HUES48 (cell line): ENCODE measurements around the gene MIEN1.
A peak's percentile ranks its signal among the peaks of the same experiment; 100 is the strongest.
"Not testable (repeated sequence)": the region's sequence is repeated elsewhere in the genome, so short reads cannot be mapped to it uniquely, and the experiment has no call there.

Experiments used
- H3K27ac ChIP-seq: one replicate; pipeline ENCODE4 v1.7.0; 2013; ENCODE audit warnings: low read depth, low read length, inconsistent platforms
- H3K27me3 ChIP-seq: 2 replicates; pipeline ENCODE4 v1.6.1; 2013; ENCODE audit warnings: mild to moderate bottlenecking, low read length; ENCODE audit not compliant: control insufficient read depth, insufficient read depth
- H3K36me3 ChIP-seq: 2 replicates; pipeline ENCODE4 v1.6.1; 2013; ENCODE audit warnings: low read length; ENCODE audit not compliant: control insufficient read depth, insufficient read depth
- H3K4me1 ChIP-seq: 2 replicates; pipeline ENCODE4 v1.6.1; 2013; ENCODE audit warnings: mild to moderate bottlenecking, low read length; ENCODE audit not compliant: control insufficient read depth, insufficient read depth
- H3K4me3 ChIP-seq: 2 replicates; pipeline ENCODE4 v1.5.1; 2013; ENCODE audit warnings: mild to moderate bottlenecking, low read depth, low read length
- H3K9ac ChIP-seq: 2 replicates; pipeline ENCODE4 v1.6.1; 2013; ENCODE audit warnings: mild to moderate bottlenecking, low read depth, low read length, moderate library complexity
- H3K9me3 ChIP-seq: 2 replicates; pipeline ENCODE4 v1.6.1; 2013; ENCODE audit warnings: low read length; ENCODE audit not compliant: control insufficient read depth, insufficient read depth

Gene MIEN1

DNA sequence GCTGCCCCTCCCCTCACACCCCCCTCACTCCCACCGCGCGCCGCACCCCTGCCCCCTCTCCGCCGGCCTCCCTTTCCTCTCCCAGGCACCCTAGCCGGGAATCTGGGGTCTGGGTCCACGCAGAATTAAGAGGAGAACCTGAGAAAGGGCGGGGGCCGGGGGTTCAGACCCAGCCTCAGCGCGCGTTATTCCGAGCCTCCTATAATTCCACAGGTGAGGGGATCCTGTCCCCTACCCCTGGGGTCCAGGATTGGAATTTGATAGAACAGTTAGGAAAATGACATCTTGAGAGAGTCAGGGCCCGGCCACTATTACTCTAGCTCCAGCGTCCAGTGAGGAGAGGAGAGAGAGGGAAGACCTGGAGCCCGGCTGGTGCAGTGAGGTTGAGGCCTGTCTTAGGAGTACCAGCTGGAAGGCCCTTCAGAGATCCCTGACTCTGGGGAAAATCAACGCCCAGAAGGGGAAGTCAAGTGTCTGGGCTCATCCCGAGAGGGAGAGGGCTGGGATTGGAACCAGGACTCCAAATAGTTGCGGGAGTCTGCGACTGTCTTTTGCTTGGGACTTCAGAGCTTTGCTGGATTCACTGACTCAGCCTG lies 24.7 kb upstream of the MIEN1 start:
- peaks cover 8% of the 10 kb centered on the region for H3K27me3 ChIP-seq
- no peak overlapping the region for H3K9ac ChIP-seq
- peak overlapping the region; percentile 68; the same call in 1 of the 2 replicates for H3K4me3 ChIP-seq
- peaks cover 31% of the 10 kb centered on the region for H3K4me1 ChIP-seq
- no peaks in the 10 kb centered on the region for H3K9me3 ChIP-seq
- H3K27ac ChIP-seq: peak overlapping the region; percentile 21
- no peaks in the 10 kb centered on the region for H3K36me3 ChIP-seq

DNA sequence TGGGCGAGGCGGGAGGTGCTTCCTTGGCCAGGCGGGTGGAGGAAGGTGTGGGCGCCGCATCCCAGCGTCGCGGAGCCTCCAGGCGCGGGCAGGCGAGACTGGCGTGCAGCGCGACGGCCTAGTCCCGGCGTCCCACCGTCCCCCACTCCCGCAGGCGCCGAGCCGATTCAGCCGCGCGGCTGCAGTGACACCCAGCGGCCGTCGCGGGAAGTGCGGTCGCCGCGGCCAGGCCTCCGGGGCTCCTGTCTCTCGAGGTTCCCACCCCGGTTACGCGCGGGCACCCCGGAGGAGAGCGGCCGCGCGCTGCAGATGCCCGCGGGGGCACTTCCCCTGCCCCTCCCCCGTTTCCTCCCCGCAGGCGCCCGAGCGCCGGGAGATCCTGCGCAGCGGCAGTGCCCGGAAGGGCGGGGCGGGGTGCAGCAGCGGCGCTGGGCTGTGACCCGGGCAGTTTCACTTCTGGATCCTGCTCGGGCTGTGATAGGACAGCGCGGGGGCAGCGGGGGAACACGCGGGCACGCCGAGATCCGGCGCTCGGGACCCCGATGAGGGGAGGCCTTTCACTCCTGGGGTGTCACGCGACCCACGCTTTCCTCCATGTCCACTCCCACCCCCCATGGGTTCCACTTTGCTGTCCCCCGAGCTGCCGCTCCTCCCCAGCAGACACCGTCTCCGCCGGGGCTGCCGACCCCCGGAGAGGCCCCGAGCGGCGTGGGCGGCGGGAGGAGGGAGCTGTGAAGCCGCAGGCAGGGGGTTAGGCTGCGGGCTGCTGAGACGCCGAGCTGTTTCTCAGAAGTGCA lies 24.0 kb upstream of the MIEN1 start:
- Histone ChIP-seq H3K9me3 (no peaks in the 10 kb centered on the region), H3K4me1 (peaks cover 31% of the 10 kb centered on the region), H3K36me3 (no peaks in the 10 kb centered on the region), H3K27me3 (peaks cover 8% of the 10 kb centered on the region), H3K27ac (peak overlapping the region; percentile 42), H3K9ac (peak overlapping the region; percentile 76; the same call in 1 of the 2 replicates), H3K4me3 (peak overlapping the region; percentile 68)

DNA sequence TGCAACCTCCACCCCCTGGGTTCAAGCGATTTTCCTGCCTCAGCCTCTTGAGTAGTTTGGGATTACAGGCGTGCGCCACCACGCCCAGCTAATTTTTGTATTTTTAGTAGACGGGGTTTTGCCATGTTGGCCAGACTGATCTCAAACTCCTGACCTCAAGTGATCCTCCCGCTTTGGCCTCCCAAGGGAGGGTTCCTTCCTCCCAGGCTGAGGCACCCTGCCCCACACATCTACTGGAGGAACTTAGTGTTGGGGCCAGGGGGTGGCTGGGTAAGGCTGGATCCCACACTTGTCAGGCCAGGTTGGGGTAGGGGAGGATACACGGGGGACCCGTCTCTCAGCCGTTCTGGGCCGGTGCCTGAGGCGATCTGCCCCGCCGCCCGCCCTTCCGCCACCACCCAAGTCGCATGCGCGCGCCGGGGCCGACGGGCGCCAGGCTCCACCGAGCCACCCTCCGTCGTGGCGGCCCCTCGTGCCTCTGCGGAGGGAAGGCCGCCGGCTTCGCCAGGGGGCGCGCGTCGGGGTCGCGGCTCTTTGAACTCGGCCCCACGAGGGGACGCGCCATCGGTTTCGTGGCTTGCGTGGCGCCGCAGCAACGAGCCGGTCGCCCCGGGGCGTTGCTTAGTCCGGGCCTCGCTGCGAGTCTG lies 23.3 kb upstream of the MIEN1 start:
- peak overlapping the region; percentile 68 for H3K4me3 ChIP-seq
- H3K27ac ChIP-seq: peak overlapping the region; percentile 42
- H3K4me1 ChIP-seq: peaks cover 31% of the 10 kb centered on the region

DNA sequence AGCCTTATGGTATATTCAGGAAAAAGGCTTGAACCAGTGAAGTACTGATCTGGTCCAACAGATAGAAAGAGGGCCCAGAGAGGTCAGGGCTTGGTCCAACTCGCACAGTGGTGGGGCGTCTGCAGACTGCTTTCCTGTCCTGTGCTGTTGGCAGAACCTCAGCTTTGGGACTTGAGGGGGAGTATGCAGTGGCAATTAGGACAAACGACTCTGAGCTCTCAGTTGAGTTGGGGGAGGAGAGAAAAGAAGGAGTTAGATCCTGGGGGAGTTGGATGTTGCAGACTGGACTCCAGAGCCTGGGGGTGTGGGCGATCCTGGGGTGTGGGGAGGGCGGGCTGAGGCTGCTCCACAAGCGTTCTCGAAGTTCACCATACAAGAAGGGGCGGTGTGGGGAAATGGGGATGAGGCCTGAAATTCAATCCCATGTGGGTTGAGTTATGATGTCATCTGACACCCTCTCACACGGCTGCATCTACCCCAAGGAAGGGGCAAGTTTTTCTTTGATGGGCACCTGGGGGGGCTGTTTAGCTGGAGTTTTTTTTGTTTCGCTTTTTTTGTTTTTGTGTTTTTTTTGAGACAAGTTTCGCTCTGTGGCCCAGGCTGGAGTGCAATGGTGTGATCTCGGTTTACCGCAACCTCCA lies 22.0 kb upstream of the MIEN1 start:
- no peak overlapping the region for H3K9ac ChIP-seq
- H3K27ac ChIP-seq: no peak overlapping the region
- H3K27me3 ChIP-seq: peaks cover 8% of the 10 kb centered on the region
- H3K4me3 ChIP-seq: no peak overlapping the region
- H3K36me3 ChIP-seq: peaks cover 3% of the 10 kb centered on the region
- peaks cover 31% of the 10 kb centered on the region for H3K4me1 ChIP-seq
- H3K9me3 ChIP-seq: no peaks in the 10 kb centered on the region

More for the DNA sequence above, 23.3 kb upstream of the MIEN1 start:
- H3K36me3 ChIP-seq: no peaks in the 10 kb centered on the region
- H3K27me3 ChIP-seq: peaks cover 8% of the 10 kb centered on the region
- H3K9ac ChIP-seq: peak overlapping the region; percentile 76; the same call in 1 of the 2 replicates
- no peaks in the 10 kb centered on the region for H3K9me3 ChIP-seq

DNA sequence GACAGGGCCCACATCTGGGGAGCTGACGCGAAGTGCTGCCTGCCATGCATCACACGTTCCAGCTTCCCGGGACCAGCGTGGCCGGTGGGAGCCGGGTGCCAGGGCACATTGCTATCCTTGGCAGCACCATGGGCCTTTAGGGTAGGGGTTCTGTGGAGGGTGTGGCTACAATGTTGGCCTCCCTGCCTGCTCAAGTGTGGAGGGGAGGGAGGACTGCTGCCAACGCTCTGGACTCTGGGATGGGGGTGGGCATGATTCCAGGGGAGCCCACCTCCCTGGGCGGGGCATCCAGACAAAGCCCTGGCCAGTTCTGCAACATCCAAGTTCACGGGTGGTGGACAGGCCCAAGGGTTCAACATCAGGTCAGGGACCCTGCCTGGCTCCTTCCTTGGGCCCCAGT lies 21.3 kb upstream of the MIEN1 start:
- no peak overlapping the region for H3K9ac ChIP-seq
- peaks cover 8% of the 10 kb centered on the region for H3K27me3 ChIP-seq
- no peak overlapping the region for H3K27ac ChIP-seq
- no peaks in the 10 kb centered on the region for H3K9me3 ChIP-seq
- peaks cover 29% of the 10 kb centered on the region for H3K4me1 ChIP-seq
- H3K36me3 ChIP-seq: peaks cover 9% of the 10 kb centered on the region
- H3K4me3 ChIP-seq: no peak overlapping the region

DNA sequence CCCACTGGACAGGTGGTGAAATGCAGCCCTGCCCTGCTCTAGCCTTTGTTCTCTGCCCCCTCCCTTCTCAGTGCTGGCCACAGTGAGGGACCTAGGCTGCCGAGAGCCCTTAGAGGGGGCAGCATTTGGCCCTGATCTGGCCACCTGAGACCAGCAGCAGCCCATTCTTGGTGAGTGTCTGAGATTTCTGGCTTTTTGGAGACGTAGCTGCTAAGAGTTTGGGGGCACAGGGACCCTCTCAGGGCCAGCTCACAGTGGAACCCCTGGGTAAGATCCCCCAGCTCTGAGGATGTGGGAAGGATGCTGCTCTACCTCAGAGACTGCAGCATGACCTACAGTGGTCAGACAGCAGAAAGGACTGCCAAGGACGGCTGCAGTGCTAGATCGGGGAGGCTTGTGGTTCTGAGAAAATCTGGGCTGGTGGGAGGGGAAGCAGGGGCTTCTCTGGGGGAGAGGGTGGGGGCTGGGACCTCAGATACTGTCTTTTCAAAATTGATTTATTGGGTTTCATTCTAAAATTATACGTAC lies 20.7 kb upstream of the MIEN1 start:
- Histone ChIP-seq H3K4me1 (peaks cover 24% of the 10 kb centered on the region), H3K27me3 (peaks cover 7% of the 10 kb centered on the region), H3K9me3 (no peaks in the 10 kb centered on the region), H3K9ac (0 out of 2 replicates have a peak overlapping the region, but pooled peaks have one; percentile 14), H3K36me3 (peaks cover 15% of the 10 kb centered on the region), H3K4me3 (no peak overlapping the region), H3K27ac (no peak overlapping the region)

DNA sequence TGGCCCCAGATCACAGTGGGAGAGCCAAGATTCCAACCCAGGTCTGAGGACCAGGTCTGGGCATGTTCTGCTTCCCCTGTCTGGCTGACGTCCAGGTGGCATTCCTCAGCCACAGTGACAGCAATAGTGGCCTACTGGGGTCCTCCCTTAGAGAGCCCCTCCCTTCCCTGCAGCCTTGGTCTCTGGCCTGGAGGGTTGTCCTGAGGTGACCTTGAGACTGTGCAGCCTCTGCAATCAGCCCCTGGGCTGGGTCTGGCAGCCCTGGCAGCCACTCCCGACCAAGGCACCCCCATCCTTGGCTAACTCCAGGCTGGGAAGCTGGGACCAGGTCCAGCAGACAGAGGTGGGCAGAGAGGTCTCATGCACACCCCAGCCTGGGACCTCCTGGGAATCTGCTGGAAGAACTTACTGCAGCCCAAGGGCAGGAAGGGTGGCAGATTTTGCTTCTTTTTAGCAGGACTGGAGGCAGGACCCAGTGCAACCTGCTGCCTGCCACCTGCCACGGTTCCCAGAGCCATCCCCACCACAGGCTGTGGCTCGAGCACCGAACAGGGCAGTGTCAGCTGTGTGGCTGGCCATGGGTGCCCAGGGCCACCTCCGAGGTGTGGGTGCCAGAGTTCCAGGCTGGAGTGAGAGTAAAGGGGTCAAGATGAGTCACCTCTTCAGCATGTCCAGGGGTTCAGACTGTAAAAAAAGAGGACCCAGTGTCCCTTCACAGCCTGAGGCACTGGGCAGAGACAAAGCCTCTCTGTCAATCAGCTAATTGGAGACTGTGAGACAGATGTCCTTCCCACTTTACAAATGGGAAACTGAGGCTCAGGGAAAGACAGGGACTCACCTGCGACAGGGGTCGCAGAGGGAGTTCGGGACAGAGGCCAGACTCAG lies 20.0 kb upstream of the MIEN1 start:
- Histone ChIP-seq H3K9ac (0 out of 2 replicates have a peak overlapping the region, but pooled peaks have one; percentile 14), H3K27me3 (peaks cover 4% of the 10 kb centered on the region; the same call in 1 of the 2 replicates), H3K4me1 (peaks cover 17% of the 10 kb centered on the region), H3K36me3 (peaks cover 22% of the 10 kb centered on the region), H3K4me3 (no peak overlapping the region), H3K9me3 (no peaks in the 10 kb centered on the region), H3K27ac (no peak overlapping the region)

DNA sequence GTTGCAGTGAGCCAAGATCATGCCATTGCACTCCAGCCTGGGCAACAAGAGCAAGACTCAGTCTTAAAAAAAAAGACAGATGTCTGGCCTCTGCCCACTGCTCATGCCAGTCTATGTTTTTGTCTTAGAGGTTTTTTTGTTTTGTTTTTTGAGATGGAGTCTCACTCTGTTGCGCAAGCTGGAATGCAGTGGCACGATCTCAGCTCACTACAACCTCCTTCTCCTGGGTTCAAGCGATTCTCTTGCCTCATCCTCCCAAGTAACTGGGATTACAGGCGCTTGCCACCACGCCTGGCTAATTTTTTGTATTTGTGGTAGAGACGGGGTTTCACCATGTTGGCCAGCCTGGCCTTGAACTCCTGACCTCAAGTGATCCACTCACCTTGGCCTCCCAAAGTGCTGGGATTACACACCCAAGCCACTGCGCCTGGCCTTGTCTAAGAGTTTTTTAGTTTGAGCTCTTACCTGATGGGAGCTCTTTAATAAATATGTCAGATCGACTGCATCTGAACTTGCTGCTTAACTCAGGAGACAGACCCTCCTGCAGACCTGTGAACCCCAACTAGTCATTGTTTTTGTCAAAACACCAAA lies 18.2 kb upstream of the MIEN1 start:
- H3K4me3 ChIP-seq, H3K27me3 ChIP-seq, H3K27ac ChIP-seq, H3K9me3 ChIP-seq, H3K9ac ChIP-seq: not testable (repeated sequence)
- Histone ChIP-seq H3K4me1 (peaks cover 12% of the 10 kb centered on the region), H3K36me3 (peaks cover 40% of the 10 kb centered on the region)

DNA sequence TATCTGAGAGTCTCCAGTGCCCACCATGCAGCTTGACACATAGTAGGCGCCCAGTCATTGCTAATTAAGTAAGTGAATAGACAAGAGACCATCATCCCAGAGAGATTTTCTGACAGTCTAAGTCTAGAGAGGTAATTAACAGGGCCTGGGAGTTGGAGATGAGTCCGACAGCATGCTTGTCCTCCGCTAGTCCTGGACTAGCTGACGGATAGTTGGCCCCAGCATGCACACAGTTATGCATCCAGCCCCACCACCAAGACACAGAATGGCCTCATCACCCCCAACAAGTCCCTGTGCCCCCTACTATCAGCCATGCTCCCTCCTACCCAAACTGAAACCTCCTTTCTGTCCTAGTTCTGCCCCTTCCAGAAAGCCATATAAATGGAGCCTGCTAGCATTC lies 17.4 kb upstream of the MIEN1 start:
- Histone ChIP-seq H3K9me3 (no peaks in the 10 kb centered on the region), H3K9ac (no peak overlapping the region), H3K4me3 (no peak overlapping the region), H3K27me3 (no peaks in the 10 kb centered on the region), H3K27ac (no peak overlapping the region), H3K36me3 (peaks cover 48% of the 10 kb centered on the region), H3K4me1 (peaks cover 12% of the 10 kb centered on the region)

DNA sequence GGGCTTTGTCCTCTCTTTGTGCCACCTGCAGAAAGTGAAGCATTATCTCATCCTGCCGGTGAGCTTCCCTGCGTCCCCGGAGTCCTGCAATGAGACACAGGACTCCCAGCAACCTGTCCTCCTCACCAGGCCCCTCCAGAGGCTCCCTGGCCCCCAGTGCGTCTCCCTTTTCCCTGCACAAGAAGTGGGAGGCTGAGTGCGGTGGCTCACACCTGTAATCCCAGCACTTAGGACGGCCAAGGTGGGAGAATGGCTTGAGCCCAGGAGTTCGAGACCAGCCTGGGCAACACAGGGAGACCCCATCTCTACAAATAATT lies 15.8 kb upstream of the MIEN1 start:
- H3K27ac ChIP-seq: no peak overlapping the region
- no peaks in the 10 kb centered on the region for H3K9me3 ChIP-seq
- peaks cover 55% of the 10 kb centered on the region for H3K36me3 ChIP-seq
- no peak overlapping the region for H3K9ac ChIP-seq
- no peaks in the 10 kb centered on the region for H3K27me3 ChIP-seq
- H3K4me3 ChIP-seq: no peak overlapping the region
- peaks cover 7% of the 10 kb centered on the region for H3K4me1 ChIP-seq
